OCI-LY7 (cell line): ENCODE results near the gene NAB2.

ENCODE experiments used
- EZH2phosphoT487 ChIP-seq: fragments of 200-600 bp; sonication (generic); IDR thresholded peaks from 2 replicates; pipeline ENCODE4 v1.6.1; 2018; ENCODE audit warnings: low read depth, borderline replicate concordance, mild to moderate bottlenecking, mixed run types, antibody characterized with exemption, low read length, moderate library complexity, mixed read lengths
- TF ChIP-seq, protein P1 (sequence below): fragments of 200-600 bp; sonication (generic); conservative IDR thresholded peaks from 2 replicates; pipeline ENCODE4 v1.5.1; 2014; ENCODE audit warnings: mild to moderate bottlenecking, antibody characterized with exemption, low read length, moderate library complexity, mixed read lengths

DNA sequence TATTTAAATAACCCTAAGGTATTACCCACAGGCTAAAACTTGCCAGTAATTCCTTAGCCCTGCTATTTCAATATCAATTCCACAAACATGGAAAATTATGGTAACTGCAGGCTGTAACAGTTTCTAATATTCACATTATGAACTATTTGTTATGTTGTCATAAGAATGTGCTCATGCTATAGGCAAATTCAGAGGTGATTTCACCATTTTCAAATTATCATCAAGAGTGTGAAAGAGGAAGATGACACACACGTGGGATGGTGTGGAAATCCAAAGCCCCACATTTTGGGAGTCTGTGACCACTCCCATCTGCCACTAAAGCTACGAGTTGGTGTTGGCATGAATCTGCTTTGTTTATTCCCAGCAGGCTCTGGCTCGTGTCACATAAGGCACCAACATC, 33.1 kb upstream of the NAB2 start:
- TF ChIP-seq, protein P1, sequence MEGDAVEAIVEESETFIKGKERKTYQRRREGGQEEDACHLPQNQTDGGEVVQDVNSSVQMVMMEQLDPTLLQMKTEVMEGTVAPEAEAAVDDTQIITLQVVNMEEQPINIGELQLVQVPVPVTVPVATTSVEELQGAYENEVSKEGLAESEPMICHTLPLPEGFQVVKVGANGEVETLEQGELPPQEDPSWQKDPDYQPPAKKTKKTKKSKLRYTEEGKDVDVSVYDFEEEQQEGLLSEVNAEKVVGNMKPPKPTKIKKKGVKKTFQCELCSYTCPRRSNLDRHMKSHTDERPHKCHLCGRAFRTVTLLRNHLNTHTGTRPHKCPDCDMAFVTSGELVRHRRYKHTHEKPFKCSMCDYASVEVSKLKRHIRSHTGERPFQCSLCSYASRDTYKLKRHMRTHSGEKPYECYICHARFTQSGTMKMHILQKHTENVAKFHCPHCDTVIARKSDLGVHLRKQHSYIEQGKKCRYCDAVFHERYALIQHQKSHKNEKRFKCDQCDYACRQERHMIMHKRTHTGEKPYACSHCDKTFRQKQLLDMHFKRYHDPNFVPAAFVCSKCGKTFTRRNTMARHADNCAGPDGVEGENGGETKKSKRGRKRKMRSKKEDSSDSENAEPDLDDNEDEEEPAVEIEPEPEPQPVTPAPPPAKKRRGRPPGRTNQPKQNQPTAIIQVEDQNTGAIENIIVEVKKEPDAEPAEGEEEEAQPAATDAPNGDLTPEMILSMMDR = no peak
- TF ChIP-seq EZH2phosphoT487 = no peak
